Stomach smooth muscle (tissue), 2 donors: Measurements from ENCODE around the gene ZNF385B.

Experiments
- H3K27ac ChIP-seq: one replicate; pipeline ENCODE4 v1.7.0; 2013; ENCODE audit warnings: mild to moderate bottlenecking, low read length, inconsistent platforms
- H3K27me3 ChIP-seq, 2 donors: one replicate each; pipeline ENCODE4 v1.7.0; 2013; ENCODE audit warnings: low read length in 2 of 2; ENCODE audit not compliant: insufficient read depth in 2 of 2, control insufficient read depth in 1 of 2
- H3K36me3 ChIP-seq, 2 donors: one replicate each; pipeline ENCODE4 v1.7.0; 2013; ENCODE audit warnings: low read length in 2 of 2; ENCODE audit not compliant: control insufficient read depth in 2 of 2, insufficient read depth in 2 of 2
- H3K4me1 ChIP-seq: one replicate; pipeline ENCODE4 v1.7.0; 2013; ENCODE audit warnings: low read length; ENCODE audit not compliant: control insufficient read depth, insufficient read depth
- H3K4me3 ChIP-seq, 2 donors: one replicate each; pipeline ENCODE4 v1.7.0; 2013; ENCODE audit warnings: low read length in 2 of 2
- H3K9ac ChIP-seq, 2 donors: one replicate each; pipeline ENCODE4 v1.7.0; 2013; ENCODE audit warnings: low read length in 2 of 2, mild to moderate bottlenecking in 1 of 2
- H3K9me3 ChIP-seq, 2 donors: one replicate each; pipeline ENCODE4 v1.7.0; 2013; ENCODE audit warnings: low read length in 2 of 2; ENCODE audit not compliant: control insufficient read depth in 2 of 2
- donor health status: healthy.
- donor health status: Pancreatic carcinoma.

ZNF385B gene

GRCh38 chr2:179588486-179589145 is 272.8 kb downstream of the ZNF385B start:
- Histone ChIP-seq H3K4me3 (no peak overlapping the region), H3K9me3 (no peaks in the 10 kb centered on the region), H3K4me1 (no peaks in the 10 kb centered on the region), H3K36me3 (no peaks in the 10 kb centered on the region), H3K27me3 (no peaks in the 10 kb centered on the region), H3K27ac (no peak overlapping the region), H3K9ac (no peak overlapping the region)

DNA sequence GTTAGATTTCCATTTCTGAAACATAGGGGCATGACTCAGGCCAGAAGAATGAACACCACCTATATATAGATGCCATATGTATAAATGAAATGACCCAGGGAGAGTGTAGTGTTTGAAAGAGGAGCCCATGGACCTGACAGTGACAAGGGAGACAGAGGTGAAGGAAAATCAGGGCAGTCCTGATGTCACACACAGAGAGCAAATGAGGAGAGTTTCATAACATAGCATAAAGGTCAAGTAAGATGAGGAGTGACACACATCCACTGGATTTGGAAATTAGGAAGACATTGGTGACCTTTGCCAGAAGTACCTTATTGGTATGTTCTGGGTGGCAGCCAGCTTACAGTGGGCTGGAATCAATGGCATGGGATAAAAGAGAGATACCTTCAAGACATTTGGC is 276.7 kb downstream of the ZNF385B start:
- Histone ChIP-seq H3K27ac (no peak overlapping the region), H3K9me3 (no peaks in the 10 kb centered on the region), H3K4me1 (no peaks in the 10 kb centered on the region), H3K27me3 (no peaks in the 10 kb centered on the region), H3K9ac (no peak overlapping the region), H3K36me3 (no peaks in the 10 kb centered on the region), H3K4me3 (no peak overlapping the region)

GRCh38 chr2:179581605-179582004 is 279.8 kb downstream of the ZNF385B start:
- no peak overlapping the region for H3K27ac ChIP-seq
- no peaks in the 10 kb centered on the region for H3K36me3 ChIP-seq
- no peaks in the 10 kb centered on the region for H3K27me3 ChIP-seq

DNA sequence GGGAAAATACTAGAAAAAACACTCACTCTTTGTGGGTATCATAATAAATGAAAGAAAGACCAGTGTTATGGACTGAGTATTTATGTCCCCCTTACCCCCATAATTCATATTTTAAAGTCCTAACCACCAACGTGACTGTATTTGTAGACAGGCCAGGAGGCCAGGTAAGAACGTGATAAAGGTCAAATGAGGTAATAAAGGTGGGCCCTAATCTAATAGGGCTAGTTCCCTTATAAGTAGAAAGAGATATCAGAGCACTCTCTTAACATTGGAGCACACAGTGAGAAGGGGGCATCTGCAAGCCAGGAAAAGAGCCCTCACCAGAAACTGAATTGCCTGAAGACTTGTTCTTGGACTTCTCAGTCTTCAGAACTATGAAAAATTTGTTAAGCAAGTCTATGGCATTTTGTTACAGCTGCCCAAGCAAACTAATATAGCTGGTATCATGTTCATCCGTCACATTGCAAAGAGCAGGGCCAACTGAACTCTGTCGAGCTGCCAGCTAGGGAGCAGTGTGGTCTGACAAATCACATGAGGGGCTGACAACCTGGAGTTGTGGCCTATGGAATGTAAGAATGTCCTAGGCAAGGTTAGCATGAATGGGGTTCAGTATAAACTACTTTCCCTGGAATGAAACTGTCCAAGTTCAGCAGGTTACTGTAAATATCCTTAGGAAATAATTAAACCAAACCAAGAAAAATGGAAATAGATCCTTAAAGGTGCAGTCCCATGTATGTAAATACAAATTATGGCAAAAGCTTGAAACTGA is 280.9 kb downstream of the ZNF385B start:
- Histone ChIP-seq H3K4me3 (no peak overlapping the region), H3K27me3 (no peaks in the 10 kb centered on the region), H3K4me1 (no peaks in the 10 kb centered on the region), H3K9me3 (no peaks in the 10 kb centered on the region), H3K36me3 (no peaks in the 10 kb centered on the region), H3K9ac (no peak overlapping the region), H3K27ac (no peak overlapping the region)

More at GRCh38 chr2:179581605-179582004, 279.8 kb downstream of the ZNF385B start:
- Histone ChIP-seq H3K9me3 (no peaks in the 10 kb centered on the region), H3K4me1 (no peaks in the 10 kb centered on the region), H3K9ac (no peak overlapping the region), H3K4me3 (no peak overlapping the region)

DNA sequence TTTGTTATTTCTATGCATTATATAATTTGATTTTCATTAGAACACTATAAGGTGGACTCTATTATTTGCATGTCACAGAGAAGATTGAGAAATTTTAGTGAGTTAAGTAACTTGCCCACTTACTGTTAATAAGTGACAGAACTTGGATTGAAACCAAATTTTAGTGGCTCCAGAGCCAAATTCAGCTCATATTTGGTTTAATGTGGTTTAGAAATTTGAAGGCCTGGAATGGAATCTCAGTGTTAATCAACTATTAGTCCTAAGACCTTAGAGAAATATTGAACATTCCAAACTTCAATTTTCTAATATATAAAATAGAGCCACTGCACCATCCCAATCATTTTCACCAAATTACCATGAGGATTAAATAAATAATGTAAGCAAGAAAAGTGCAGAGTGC is 281.6 kb downstream of the ZNF385B start:
- H3K9ac ChIP-seq, result no peak overlapping the region
- no peak overlapping the region for H3K27ac ChIP-seq
- H3K27me3 ChIP-seq, result no peaks in the 10 kb centered on the region
- no peak overlapping the region for H3K4me3 ChIP-seq
- H3K4me1 ChIP-seq, result no peaks in the 10 kb centered on the region
- no peaks in the 10 kb centered on the region for H3K36me3 ChIP-seq
- no peaks in the 10 kb centered on the region for H3K9me3 ChIP-seq

- Histone ChIP-seq H3K4me3 (no peak overlapping the region), H3K9me3 (no peaks in the 10 kb centered on the region), H3K36me3 (no peaks in the 10 kb centered on the region), H3K27me3 (no peaks in the 10 kb centered on the region), H3K27ac (no peak overlapping the region), H3K9ac (no peak overlapping the region), H3K4me1 (no peaks in the 10 kb centered on the region)
These were observed 283.1 kb downstream of the ZNF385B start for GRCh38 chr2:179578171-179578916.

DNA sequence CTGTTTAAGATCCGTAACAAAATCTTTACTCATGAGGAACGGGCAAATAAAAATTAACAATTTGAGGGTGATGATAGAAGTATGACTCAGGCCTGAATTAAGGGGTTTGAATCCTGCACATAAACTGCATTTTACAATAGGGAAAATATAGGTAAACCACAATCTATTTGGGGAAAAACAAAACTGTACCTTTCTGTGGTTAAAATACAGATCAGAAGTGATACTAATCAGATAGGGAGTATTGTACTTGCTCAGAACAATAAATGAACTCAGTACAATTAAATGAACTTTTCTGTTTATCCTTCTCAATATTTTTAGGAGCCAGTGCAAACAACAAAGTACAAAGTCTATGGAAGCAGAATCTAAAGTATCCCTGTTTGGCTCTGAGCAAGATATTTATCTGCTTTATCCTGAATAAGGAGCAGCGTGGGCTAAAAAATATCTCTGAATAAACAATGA is 287.3 kb downstream of the ZNF385B start:
- Histone ChIP-seq H3K4me3 (no peak overlapping the region), H3K9ac (no peak overlapping the region), H3K4me1 (no peaks in the 10 kb centered on the region), H3K36me3 (no peaks in the 10 kb centered on the region), H3K9me3 (no peaks in the 10 kb centered on the region), H3K27ac (no peak overlapping the region), H3K27me3 (no peaks in the 10 kb centered on the region)

- H3K27ac ChIP-seq, result no peak overlapping the region
- no peaks in the 10 kb centered on the region for H3K36me3 ChIP-seq
- no peaks in the 10 kb centered on the region for H3K9me3 ChIP-seq
- H3K4me3 ChIP-seq, result no peak overlapping the region
- no peak overlapping the region for H3K9ac ChIP-seq
- no peaks in the 10 kb centered on the region for H3K27me3 ChIP-seq
- no peaks in the 10 kb centered on the region for H3K4me1 ChIP-seq
These were observed 288.9 kb downstream of the ZNF385B start for GRCh38 chr2:179572544-179572943.

- Histone ChIP-seq H3K9ac (no peak overlapping the region), H3K27me3 (no peaks in the 10 kb centered on the region), H3K9me3 (no peaks in the 10 kb centered on the region), H3K4me3 (no peak overlapping the region), H3K27ac (no peak overlapping the region), H3K36me3 (no peaks in the 10 kb centered on the region), H3K4me1 (no peaks in the 10 kb centered on the region)
These were observed 289.7 kb downstream of the ZNF385B start for GRCh38 chr2:179571721-179572120.

GRCh38 chr2:179571252-179571651 is 290.2 kb downstream of the ZNF385B start:
- no peak overlapping the region for H3K4me3 ChIP-seq
- no peaks in the 10 kb centered on the region for H3K4me1 ChIP-seq
- no peaks in the 10 kb centered on the region for H3K9me3 ChIP-seq
- H3K9ac ChIP-seq, result no peak overlapping the region
- H3K27me3 ChIP-seq, result no peaks in the 10 kb centered on the region
- H3K36me3 ChIP-seq, result no peaks in the 10 kb centered on the region
- no peak overlapping the region for H3K27ac ChIP-seq
